NCI-H128 (cell line): Measurements from ENCODE around the gene ISOC2.
"Not testable (repeated sequence)": the region's sequence is repeated elsewhere in the genome, so short reads cannot be mapped to it uniquely, and the experiment has no call there.

Experiments used
- DNase-seq: peaks from one replicate; lab custom pipeline; 2025; ENCODE audit not compliant: unreplicated experiment; lab: John Stamatoyannopoulos, UW

ISOC2 gene, protein sequence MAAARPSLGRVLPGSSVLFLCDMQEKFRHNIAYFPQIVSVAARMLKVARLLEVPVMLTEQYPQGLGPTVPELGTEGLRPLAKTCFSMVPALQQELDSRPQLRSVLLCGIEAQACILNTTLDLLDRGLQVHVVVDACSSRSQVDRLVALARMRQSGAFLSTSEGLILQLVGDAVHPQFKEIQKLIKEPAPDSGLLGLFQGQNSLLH

DNA sequence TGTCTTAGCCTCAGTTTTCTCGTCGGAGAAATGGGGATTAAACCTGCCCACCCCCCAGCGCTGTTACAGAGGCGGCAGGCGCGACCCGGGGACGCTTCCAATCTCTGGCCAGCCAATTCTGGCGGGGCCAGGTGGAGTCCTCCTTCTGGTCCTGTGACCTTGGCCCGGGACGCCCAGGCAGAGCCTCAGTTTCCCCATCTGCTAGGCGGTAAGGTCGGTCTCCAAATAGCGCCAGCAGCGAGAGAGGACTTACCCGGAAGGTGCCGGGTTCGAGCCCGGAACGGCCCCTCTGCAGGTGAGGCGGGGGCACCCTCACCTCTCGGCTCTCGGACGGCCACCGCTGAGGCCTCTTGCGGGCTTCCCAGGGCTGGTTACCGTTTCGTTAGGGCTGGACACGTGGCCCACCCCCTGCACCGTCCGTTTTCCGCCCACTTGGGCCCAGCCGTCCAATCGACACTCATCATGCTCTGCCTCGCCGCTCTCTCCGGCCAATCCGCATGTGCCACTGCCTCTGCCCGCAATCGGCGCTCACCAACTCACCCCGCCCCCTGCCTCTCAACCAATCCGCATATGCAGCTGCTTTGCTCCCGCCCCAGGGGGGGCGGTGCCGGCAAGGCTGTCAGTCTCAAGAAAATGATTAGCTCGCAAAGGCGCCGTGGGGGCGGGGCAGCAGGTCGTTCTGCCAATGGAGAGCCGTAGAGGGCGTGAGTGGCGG lies at the start of gene ISOC2:
Gene ISOC2, minus strand, starts transcription at position 384 of the 715 bp plus-strand sequence. CDS start 5,156 bp downstream, outside the sequence.
- DNase-seq: peak; percentile 99

DNA sequence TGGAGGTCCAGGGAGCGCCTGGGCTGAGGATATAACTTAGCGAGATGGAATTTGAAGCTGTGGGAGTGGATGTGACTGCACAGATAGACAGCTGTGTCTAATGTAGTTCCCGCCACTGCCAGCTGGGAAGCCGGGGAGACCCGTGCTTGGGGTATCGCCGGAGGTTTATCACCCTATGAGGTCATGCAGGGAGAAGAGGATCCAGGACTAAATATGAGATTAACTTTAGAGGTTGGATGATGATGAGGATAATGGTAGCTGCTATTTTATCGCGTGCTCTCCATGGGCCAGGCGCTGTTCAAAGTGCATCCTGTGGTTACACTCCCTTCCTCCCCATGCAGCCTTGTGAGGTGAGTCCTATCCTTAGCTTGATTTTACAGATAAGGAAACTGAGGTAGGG lies 46.7 kb upstream of the ISOC2 start:
- no peak for DNase-seq

DNA sequence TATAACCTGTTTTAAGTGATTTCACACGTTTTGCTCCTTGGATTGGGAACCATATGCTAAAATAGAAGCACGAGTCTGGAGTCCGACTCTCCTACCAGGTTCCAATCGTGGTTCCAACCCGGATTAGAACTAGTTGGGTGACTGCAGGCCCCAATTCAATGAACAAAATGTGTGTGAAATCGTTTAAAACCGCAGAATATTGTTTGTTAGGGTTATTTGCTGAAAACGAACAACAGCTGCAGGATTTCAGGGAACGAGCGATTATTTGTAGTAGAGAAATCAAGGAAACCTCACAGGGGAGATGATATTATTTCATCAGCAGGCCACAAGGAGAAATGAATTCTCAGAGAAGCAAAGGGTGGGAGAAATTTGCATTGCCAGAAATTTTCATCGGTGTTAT lies 43.5 kb upstream of the ISOC2 start:
- DNase-seq: no peak

DNA sequence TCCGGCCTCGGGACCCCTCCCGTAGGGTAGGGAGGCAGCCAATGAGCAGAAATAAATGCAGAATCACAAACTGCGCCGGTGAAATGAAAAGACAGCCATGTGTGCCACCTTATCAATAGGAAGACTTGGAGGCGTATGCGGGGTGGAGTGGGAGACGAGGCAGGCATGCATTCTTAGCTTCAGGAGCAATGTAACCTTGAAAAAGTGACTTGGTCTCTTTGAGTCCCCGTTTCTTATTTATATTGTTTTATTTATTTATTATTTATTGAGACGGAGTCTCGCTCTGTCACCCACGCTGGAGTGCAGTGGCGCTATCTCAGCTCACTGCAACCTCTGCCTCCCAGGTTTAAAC lies 42.8 kb upstream of the ISOC2 start:
- no peak for DNase-seq

DNA sequence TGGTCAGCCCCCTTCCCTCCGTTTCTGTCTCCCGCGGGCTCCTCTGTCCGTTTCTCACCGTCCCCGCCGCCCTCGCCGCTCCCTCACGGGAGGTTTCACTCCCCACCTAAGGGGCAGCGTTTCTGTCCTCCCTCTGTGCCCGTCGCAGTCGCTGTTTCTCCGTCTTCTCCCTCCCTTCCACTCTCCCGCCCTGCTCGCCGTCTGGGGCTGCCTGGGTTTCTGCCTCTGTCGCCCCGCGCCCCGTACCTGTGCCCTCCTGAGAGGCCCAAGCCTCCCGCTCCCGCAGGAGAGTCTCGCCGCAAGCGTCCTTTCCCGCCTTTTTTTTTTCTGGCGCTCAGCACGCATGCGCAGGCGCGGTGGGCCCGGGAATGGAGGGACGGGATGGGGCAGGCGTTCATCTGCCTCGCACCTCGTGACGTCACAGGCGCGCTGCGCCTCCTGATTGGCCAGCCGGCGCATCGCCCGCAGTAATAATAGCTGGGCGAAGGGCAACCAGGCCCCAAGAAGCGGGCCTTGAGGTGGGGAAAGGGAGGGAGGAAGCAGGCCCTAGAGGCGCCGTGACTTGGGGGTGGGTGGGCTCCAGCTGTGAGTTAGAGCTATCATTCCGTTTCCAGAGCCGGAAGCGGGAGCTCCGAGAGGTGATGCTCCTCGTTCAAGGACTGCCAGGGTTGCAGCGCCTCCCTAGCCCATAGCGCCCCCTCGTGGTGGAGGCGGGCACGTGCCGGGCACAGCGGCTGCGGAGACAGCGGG lies 42.2 kb upstream of the ISOC2 start:
- peak; percentile 76 for DNase-seq

DNA sequence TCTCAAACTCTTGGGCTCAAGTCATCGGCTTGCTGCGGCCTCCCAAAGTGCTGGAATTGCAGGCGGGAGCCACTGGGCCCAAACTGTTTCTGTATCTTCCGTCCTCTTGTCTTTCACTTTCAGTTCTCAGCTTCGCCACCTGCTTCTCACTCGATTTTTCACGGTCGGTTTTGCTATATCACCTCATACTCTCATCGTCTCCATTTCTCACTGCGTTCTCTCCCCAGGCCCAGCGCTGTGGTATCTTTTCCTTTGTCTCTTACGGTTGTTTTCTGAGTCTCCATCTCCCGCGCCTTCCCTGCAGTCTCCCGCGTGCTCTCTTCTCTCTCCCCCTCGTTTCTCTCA lies 41.7 kb upstream of the ISOC2 start:
- no peak for DNase-seq

DNA sequence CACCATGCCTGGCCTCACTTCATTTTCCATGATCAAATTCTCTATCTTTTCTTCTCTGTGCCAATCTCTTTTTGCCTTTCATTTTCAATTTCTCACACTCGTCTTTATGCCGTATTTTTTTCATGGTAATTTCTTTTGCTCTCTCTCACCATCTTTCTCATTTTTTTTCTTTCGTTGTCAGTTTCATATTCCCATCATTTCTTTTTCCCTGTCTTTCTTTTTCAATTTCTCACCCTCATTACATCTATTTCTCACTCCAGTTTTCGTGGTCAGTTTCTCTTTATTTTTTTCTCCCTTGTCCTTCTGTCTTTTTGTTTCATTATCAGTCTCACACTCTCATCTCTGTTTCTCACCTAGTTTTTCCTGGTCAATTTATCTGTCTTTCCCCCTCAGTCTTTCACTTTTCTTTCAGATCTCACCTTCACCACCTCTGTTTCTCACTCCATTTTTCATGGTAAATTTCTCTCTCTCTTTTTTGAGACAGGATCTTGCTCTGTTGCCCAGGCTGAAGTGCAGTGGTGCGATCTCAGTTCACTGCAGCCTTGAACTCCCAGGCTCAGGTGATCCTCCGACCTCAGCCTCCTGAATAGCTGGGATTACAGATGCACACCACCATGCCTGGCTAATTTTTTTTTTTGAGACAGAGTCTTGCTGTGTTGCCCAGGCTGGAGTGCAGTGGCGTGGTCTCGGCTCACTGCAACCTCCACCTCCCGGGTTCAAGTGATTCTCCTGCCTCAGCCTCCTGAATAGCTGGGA lies 40.9 kb upstream of the ISOC2 start:
- no peak for DNase-seq

DNA sequence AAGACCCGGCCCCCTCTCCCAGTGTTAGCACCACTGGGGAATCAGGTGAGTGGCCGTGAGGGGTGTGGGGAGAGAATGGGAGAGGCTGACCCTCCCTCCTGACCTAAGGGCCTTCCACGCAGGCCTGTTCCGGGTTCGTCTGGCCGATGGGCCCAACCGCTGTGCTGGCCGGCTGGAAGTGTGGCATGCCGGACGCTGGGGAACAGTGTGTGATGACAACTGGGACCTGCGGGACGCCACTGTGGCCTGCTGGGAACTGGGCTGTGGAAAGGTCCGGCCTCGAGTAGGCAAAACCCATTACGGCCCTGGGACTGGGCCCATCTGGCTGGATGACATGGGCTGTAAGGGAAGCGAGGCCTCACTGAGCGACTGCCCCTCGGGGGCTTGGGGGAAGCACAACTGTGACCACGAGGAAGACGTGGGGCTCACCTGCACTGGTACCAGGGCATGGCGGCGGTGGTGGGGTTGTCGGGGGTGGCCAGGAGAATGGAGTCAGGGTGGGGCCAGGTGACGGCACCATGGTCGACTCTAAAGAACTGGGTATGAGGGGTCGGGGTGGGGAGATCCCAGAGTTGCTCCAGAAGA lies 39.0 kb upstream of the ISOC2 start:
- DNase-seq: no peak

DNA sequence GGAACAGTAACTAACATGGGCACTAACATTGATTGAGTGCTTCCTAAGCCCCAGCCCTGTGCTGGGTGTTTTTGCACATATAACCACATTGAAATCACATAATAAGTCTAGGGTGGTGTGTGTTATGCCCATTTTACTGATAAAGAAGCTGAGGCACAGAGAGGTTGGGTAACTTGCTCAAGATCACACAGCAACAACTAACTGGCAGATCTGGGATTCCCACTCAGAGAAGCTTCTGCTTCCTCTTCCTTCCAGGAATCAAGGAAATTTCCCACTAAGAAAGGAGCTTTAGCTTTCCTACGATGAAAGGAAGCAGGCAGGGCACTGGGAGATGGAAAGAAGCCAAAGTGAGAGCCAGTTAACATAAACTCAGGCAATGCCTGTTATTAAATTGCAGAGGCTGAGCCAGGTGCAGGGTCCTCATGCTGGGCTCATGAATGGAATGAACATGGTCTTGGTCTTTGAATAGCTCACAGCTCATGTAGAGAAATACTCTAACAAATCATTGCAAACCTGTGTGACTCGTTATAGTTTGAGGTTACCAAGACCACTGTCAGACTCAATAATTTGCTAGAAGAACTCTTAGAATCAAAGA lies 36.9 kb upstream of the ISOC2 start:
- DNase-seq: no peak

DNA sequence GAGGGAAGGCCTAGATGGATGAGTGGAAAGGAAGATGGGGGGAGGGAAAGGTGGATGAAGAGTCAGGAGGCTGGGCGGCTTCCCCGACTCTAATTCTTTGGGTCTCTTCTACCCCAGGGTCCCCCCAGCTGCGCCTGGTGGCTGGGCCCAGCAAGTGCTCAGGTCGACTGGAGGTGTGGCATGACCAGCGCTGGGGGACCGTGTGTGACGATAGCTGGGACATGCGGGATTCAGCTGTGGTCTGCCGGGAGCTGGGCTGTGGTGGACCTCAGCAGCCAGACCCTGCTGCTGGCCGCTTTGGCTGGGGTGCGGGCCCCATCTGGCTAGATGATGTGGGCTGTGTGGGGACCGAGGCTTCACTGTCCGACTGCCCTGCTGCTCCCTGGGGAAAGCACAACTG lies 36.3 kb upstream of the ISOC2 start:
- no peak for DNase-seq

DNA sequence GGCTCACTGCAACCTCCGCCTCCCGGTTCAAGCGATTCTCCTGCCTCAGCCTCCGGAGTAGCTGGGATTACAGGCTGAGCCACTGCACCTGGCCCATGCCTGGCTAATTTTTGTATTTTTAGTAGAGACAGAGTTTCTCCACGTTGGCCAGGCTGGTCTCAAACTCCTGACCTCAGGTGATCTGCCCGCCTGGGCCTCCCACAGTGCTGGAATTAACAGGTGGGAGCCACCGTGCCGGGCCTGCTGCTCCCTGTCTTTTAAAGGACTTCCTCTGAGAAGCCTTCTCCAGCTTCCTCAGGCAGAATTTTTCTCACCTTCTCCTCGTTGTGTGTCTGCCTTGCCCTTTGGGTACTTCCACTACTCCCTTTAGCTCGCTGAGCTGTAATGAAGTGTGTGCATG lies 35.4 kb upstream of the ISOC2 start:
- not testable (repeated sequence) for DNase-seq

DNA sequence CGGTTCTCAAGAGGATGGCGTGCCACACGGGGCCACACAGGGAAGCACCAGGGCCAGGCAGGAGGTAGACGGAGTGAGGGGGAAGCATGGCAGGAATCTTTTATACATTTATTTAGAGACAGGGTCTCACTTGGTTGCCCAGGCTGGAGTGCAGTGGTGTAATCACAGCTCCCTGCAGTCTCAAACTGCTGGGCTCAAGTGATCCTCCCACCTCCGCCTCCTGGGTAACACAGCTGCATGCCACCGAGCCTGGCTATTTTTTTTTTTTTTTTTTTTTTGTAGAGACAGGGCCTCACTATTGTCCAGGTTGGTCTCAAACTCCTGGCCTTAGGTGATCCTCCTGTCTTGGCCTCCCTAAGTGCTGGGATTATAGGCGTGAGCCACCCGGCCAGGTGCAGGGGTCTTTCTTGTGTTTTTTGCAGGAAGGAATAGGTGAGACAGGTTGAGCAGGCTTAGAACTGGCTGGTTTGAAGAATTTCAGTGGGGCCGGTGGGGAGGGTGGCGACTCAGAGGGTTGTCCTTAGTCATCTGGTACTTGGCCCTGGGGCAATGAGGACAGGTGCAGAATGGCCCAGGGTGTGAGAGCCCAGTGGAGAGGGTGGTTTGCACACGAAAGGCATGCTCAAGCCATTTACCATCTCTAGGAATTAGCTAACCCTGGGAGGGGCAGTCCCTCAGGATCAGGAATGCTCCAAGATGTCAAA lies 34.4 kb upstream of the ISOC2 start:
- DNase-seq: no peak

DNA sequence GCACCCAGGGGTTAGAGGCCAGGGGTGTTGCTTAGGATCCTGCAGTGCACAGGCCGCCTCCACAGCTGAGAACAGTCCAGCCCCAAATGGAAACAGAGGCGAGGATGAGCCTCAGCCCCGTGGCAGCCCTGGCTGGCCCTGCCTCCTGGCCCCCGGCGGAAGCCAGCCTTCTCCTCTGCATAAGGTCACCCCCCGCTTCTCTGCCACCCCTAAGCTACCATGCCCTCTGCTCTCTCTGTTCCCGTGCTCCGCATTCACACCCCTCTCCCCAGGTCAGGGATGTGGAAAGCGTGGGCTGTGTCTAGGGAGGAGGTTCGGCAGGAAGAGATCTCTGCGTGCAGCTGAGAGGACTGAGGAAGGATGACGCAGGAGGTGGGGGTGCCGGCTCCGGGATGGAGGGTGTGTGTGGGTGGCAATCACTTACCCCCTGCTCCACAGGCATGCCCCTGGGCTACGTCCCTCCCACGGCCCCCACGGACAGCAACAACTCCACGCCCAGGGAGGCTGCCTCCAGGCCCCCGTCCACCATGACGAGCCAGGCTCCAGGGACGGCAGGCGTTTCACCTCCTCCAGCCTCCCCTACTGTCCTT lies 32.8 kb upstream of the ISOC2 start:
- no peak for DNase-seq

DNA sequence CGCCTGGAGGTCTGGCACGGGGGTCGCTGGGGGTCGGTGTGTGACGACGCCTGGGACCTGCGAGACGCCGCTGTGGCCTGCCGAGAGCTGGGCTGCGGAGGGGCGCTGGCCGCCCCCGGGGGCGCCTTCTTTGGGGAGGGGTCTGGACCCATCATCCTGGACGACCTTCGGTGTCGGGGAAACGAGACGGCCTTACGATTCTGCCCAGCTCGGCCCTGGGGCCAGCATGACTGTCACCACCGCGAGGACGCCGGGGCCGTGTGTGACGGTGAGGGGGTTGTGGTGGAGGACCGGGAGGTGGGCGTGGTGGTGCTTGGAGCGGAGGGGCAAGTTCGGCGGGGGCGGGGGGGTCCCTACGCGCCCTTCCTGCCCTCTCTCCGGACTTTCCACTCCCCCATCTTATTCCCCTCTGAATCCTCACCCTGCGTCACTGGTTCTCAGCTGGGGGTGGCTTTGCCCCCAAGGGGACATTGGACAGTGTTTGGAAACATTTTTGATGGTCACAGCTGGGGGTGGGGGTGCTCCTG lies 32.3 kb upstream of the ISOC2 start:
- DNase-seq: no peak

DNA sequence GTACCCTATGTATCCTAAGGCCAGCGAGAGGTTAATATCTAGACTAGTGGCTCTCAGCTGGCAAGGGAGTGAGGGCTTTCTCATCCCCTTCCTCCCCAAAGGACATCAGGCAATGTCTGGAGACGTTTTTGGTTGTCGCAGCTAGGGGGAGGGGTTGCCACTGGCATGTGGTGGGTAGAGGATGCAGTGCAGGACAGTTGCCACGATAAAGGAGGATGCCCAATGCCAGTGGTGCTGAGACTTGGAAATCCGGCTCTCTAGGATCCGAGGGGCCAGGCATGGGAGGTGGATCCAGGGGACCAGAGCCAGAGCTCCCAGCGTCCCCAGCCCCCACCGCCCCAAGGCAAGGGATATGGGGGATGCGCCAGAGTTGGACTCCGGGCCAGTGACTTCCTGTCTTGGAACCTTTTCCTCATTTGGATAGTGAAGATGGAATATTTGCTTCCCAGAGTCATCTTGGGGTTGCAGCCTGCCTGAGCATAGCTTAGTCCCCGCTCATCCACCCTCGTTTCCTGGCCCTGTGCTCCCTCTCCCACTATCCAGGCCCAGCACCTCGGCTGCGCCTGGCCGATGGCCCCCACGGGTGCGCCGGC lies 31.7 kb upstream of the ISOC2 start:
- DNase-seq: no peak

DNA sequence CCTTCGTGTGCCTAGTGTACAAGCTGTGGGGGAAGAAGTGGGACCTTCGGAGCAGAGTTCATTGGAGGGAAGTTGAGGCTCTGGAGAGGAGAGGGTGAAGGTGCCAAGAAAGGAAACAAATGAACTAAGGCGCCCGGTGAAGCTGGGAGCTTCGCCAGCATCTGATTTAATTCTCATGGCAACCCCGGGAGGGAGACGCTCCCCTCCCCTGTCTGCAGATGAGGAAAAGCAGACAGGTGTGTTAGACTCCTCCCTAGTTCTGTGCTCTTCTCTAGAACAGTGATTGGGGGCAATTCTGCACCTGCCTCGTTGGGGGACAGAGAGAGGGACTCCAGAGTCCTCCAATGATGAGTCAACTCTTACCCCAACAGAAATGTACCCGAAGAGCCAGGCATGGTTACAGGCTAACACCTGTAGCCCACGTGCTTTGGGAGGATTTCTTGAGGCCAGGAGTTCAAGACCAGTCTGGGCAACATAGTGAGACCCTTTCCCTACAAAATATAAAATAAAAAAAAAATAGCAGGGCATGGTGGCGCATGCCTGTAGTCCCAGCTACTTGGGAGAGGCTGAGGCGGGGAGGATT lies 31.0 kb upstream of the ISOC2 start:
- peak; percentile 8 for DNase-seq

DNA sequence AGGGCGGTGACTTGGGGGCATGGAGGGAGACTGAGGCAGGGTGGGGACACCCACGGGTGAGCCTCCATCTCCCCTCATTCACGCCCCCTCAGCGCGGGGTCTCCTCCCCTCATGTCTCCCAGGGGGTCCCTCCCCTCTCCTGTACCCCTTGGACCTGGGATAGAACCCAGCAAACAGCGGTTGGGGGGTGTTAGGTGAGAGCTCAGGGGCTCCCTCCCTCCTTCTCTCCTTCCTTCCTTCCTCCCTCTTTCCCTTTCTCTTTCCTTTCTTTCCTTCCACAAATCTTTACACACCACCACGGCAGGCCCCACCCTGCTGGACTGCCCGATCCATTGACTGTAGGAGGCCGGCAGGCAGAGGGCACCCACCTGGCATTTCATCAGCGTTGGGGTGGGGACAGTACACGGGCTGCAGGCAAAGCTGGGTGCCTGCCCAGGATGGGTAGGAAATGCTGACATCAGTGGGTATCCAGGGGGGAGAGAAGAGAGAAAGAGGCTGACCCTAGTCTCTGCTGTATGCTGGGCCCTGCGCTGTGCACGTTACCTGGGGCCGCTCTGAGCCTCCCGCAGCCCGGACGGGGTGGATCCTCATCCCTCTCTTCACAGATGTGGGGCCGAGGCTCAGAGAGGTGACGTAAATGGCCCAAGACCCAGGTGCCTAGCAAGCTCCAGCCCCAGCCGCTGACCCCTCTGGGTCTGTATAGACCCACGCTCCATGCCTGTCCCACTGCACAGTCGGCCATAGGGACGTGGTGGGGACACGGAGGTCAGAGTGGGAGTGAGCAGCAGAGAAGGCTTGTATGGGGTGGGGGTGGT lies 30.3 kb upstream of the ISOC2 start:
- DNase-seq: no peak
